WTC11 (cell line): Measurements from ENCODE around the gene ARHGEF39. TPM values are rescaled to one million over a fixed set of nuclear protein-coding genes. Genes with fewer than 3 reads are reported as not detected.

Experiments
- ATAC-seq: fragments of 200-7000 bp; cut with Tn5 transposase; 2 replicates; pipeline ENCODE4 v1.10.0; 2021; ENCODE audit warnings: mild to moderate bottlenecking, moderate library complexity
- CTCF ChIA-PET: fragments of 300-600 bp; sonication (Branson Sonifier 250); formaldehyde crosslinking; loops from one replicate; lab custom pipeline; 2021; ENCODE audit warnings: antibody characterized with exemption; lab: Charles Lee
- POLR2A ChIA-PET: fragments of 350-600 bp; sonication (Branson Sonifier 250); formaldehyde crosslinking; loops from one replicate; lab custom pipeline; 2021; ENCODE audit warnings: antibody characterized with exemption; lab: Charles Lee
- DNase-seq: peaks from one replicate; pipeline ENCODE4 v3.0.0; 2021; ENCODE audit warnings: low spot score
- H3K27ac Mint-ChIP-seq: 2 replicates; pipeline ENCODE4 v1.8.0; 2021; ENCODE audit warnings: mixed read lengths
- H3K27me3 Mint-ChIP-seq: 2 replicates; pipeline ENCODE4 v1.8.0; 2021; ENCODE audit warnings: low read depth, mild to moderate bottlenecking, moderate library complexity, mixed read lengths
- H3K36me3 Mint-ChIP-seq: 2 replicates; pipeline ENCODE4 v1.8.0; 2021; ENCODE audit warnings: mixed read lengths
- H3K4me1 Mint-ChIP-seq: 2 replicates; pipeline ENCODE4 v1.8.0; 2022; ENCODE audit warnings: mixed read lengths
- H3K4me3 Mint-ChIP-seq: 2 replicates; pipeline ENCODE4 v1.8.0; 2021; ENCODE audit warnings: mild to moderate bottlenecking, moderate library complexity, mixed read lengths
- H3K9me3 Mint-ChIP-seq: 2 replicates; pipeline ENCODE4 v1.8.0; 2021; ENCODE audit warnings: mixed read lengths
- AFF4 ChIP-seq: sonication (generic); formaldehyde crosslinking; IDR thresholded peaks from 2 replicates; pipeline ENCODE4 v1.8.1; 2023; ENCODE audit warnings: mild to moderate bottlenecking, missing genetic modification reagents, borderline replicate concordance
- CDX4 ChIP-seq: fragments of 250-450 bp; sonication (Bioruptor Pico); IDR thresholded peaks from 2 replicates; pipeline ENCODE4 v1.9.0; 2021; ENCODE audit warnings: moderate library complexity, mild to moderate bottlenecking, inconsistent platforms, borderline replicate concordance
- CREB1 ChIP-seq: sonication (generic); formaldehyde crosslinking; IDR thresholded peaks from 2 replicates; pipeline ENCODE4 v1.8.0; 2023; ENCODE audit warnings: mild to moderate bottlenecking, missing genetic modification reagents
- E2F5 ChIP-seq: sonication (generic); formaldehyde crosslinking; IDR thresholded peaks from 2 replicates; pipeline ENCODE4 v1.8.1; 2022; ENCODE audit warnings: mild to moderate bottlenecking, moderate library complexity, missing genetic modification reagents
- ESRRA ChIP-seq: sonication (generic); formaldehyde crosslinking; IDR thresholded peaks from 2 replicates; pipeline ENCODE4 v1.8.1; 2022; ENCODE audit warnings: mild to moderate bottlenecking, missing genetic modification reagents, borderline replicate concordance
- ETV6 ChIP-seq: sonication (generic); formaldehyde crosslinking; IDR thresholded peaks from 2 replicates; pipeline ENCODE4 v1.8.1; 2022; ENCODE audit warnings: mild to moderate bottlenecking, missing genetic modification reagents
- GABPB1 ChIP-seq: sonication (generic); formaldehyde crosslinking; IDR thresholded peaks from 2 replicates; pipeline ENCODE4 v1.8.1; 2023; ENCODE audit warnings: mild to moderate bottlenecking, missing genetic modification reagents
- HMGA2 ChIP-seq: fragments of 250-450 bp; sonication (Bioruptor Pico); IDR thresholded peaks from 2 replicates; pipeline ENCODE4 v1.4.0; 2021; ENCODE audit warnings: mild to moderate bottlenecking, moderate library complexity
- IRF2 ChIP-seq: sonication (generic); formaldehyde crosslinking; IDR thresholded peaks from 2 replicates; pipeline ENCODE4 v1.8.0; 2022; ENCODE audit warnings: low read depth, missing genetic modification reagents, borderline replicate concordance
- KAT7 ChIP-seq: sonication (generic); formaldehyde crosslinking; IDR thresholded peaks from 2 replicates; pipeline ENCODE4 v1.8.1; 2023; ENCODE audit warnings: missing genetic modification reagents, mild to moderate bottlenecking, borderline replicate concordance
- MXD4 ChIP-seq: fragments of 250-450 bp; sonication (Bioruptor Pico); IDR thresholded peaks from 2 replicates; pipeline ENCODE4 v1.8.0; 2021; ENCODE audit warnings: mild to moderate bottlenecking, moderate library complexity, borderline replicate concordance
- NFE2L1 ChIP-seq: sonication (generic); formaldehyde crosslinking; IDR thresholded peaks from 2 replicates; pipeline ENCODE4 v1.8.1; 2023; ENCODE audit warnings: missing genetic modification reagents
- NFYB ChIP-seq: sonication (generic); formaldehyde crosslinking; conservative IDR thresholded peaks from 2 replicates; pipeline ENCODE4 v1.8.0; 2022; ENCODE audit warnings: low read depth, missing genetic modification reagents
- NR2C2 ChIP-seq: sonication (generic); formaldehyde crosslinking; IDR thresholded peaks from 2 replicates; pipeline ENCODE4 v1.8.0; 2022; ENCODE audit warnings: mild to moderate bottlenecking, missing genetic modification reagents
- PRRX2 ChIP-seq: fragments of 250-450 bp; sonication (Bioruptor Pico); IDR thresholded peaks from 2 replicates; pipeline ENCODE4 v1.8.0; 2021; ENCODE audit warnings: mild to moderate bottlenecking
- RORB ChIP-seq: fragments of 250-450 bp; sonication (Bioruptor Pico); IDR thresholded peaks from 2 replicates; pipeline ENCODE4 v1.9.0; 2021; ENCODE audit warnings: mild to moderate bottlenecking
- SP1 ChIP-seq: sonication (generic); formaldehyde crosslinking; conservative IDR thresholded peaks from 2 replicates; pipeline ENCODE4 v1.8.1; 2022; ENCODE audit warnings: missing genetic modification reagents
- TP53 ChIP-seq: sonication (generic); formaldehyde crosslinking; IDR thresholded peaks from 2 replicates; pipeline ENCODE4 v1.8.1; 2023; ENCODE audit warnings: mild to moderate bottlenecking, missing genetic modification reagents
- USF1 ChIP-seq: sonication (generic); formaldehyde crosslinking; IDR thresholded peaks from 2 replicates; pipeline ENCODE4 v1.8.0; 2022; ENCODE audit warnings: mild to moderate bottlenecking, missing genetic modification reagents
- ZNF138 ChIP-seq: sonication (generic); formaldehyde crosslinking; conservative IDR thresholded peaks from 2 replicates; pipeline ENCODE4 v1.8.1; 2022; ENCODE audit warnings: mild to moderate bottlenecking, moderate library complexity, missing genetic modification reagents
- ZNF232 ChIP-seq: sonication (generic); formaldehyde crosslinking; IDR thresholded peaks from 2 replicates; pipeline ENCODE4 v1.8.0; 2022; ENCODE audit warnings: mild to moderate bottlenecking, missing genetic modification reagents
- ZNF532 ChIP-seq: fragments of 250-450 bp; sonication (Bioruptor Pico); IDR thresholded peaks from 2 replicates; pipeline ENCODE4 v1.9.0; 2021; ENCODE audit warnings: mild to moderate bottlenecking, borderline replicate concordance
- ZNF671 ChIP-seq: fragments of 250-450 bp; sonication (Bioruptor Pico); IDR thresholded peaks from 2 replicates; pipeline ENCODE4 v1.8.0; 2021; ENCODE audit warnings: mild to moderate bottlenecking
- total RNA-seq: library from RNA; stranded (reverse); gene quantifications from 3 replicates; pipeline ENCODE4 v1.2.3, GENCODE V29; 2021
- TF ChIP-seq, protein P1 (sequence below): sonication (generic); formaldehyde crosslinking; IDR thresholded peaks from 2 replicates; pipeline ENCODE4 v1.8.1; 2022; ENCODE audit warnings: mild to moderate bottlenecking, missing genetic modification reagents, moderate library complexity, borderline replicate concordance

Gene ARHGEF39
- total RNA-seq, 1 experiment from 2014 or later: 23.8 TPM

GRCh38 chr9:35700942-35701341, 35.9 kb upstream of the ARHGEF39 start (continued):
- no peak for TF ChIP-seq ZNF532 (CRISPR knock-in tag)
- TF ChIP-seq, protein P1, sequence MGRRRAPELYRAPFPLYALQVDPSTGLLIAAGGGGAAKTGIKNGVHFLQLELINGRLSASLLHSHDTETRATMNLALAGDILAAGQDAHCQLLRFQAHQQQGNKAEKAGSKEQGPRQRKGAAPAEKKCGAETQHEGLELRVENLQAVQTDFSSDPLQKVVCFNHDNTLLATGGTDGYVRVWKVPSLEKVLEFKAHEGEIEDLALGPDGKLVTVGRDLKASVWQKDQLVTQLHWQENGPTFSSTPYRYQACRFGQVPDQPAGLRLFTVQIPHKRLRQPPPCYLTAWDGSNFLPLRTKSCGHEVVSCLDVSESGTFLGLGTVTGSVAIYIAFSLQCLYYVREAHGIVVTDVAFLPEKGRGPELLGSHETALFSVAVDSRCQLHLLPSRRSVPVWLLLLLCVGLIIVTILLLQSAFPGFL (CRISPR knock-in tag): no peak
- TF ChIP-seq PRRX2 (CRISPR knock-in tag): no peak

DNA sequence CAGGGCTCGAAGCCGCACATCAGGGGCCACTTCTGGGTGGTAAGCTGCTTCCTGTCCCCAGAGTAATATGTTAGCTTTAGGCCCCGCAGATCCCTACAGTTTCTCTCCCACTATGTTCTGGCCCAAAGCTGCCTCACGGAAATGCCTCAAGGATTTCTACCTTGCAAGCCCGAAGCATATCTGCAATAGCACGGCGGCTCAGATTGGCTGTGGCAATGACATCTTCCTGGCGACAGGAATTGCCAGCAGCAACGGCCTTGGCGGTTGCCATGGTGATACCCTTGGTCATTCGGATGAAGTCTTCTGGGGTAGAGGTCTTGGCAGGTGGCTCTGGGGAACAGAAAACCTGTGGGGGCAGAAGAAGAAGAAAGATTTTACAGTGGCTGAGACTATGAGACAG, 35.0 kb upstream of the ARHGEF39 start:
- no peak overlapping the region for H3K4me3 Mint-ChIP-seq
- POLR2A ChIA-PET: no interaction called here

GRCh38 chr9:35698231-35698630, 33.2 kb upstream of the ARHGEF39 start:
- ChIA-PET CTCF (interaction anchor here (0.9 to 6.8 kb wide), 4 partner anchors 15 to 92 kb away, joined by 3 to 103 read pairs (median 16); partner anchors contain the start of genes ARHGEF39, CREB3 and TLN1), POLR2A (interaction anchor here (0.5 kb wide), 1 partner anchor 12 kb away, joined by 3 read pairs; no protein-coding TSS in a partner anchor)
- TF ChIP-seq NR2C2 (CRISPR knock-in tag): no peak
- TF ChIP-seq ZNF138: no peak
- TF ChIP-seq, protein P1 (CRISPR knock-in tag): no peak
- TF ChIP-seq USF1: no peak
- TF ChIP-seq KAT7 (CRISPR knock-in tag): no peak
- no peak for TF ChIP-seq ESRRA (CRISPR knock-in tag)
- TF ChIP-seq CREB1 (CRISPR knock-in tag): no peak
- TF ChIP-seq ETV6: no peak
- no peak for TF ChIP-seq NFE2L1 (CRISPR knock-in tag)
- TF ChIP-seq CDX4: no peak
- no peak for TF ChIP-seq NFYB (CRISPR knock-in tag)
- no peak for TF ChIP-seq AFF4 (CRISPR knock-in tag)
- TF ChIP-seq GABPB1 (CRISPR knock-in tag): no peak
- Mint-ChIP-seq H3K27me3 (no peaks in the 10 kb centered on the region), H3K4me1 (no peaks in the 10 kb centered on the region), H3K36me3 (peaks cover 20% of the 10 kb centered on the region), H3K9me3 (no peaks in the 10 kb centered on the region), H3K4me3 (no peak overlapping the region), H3K27ac (no peak overlapping the region)
- no peak for ATAC-seq
- no peak for DNase-seq

More for the DNA sequence above, 35.0 kb upstream of the ARHGEF39 start:
- no peaks in the 10 kb centered on the region for H3K4me1 Mint-ChIP-seq
- no peak for DNase-seq
- no peak for TF ChIP-seq IRF2 (CRISPR knock-in tag)
- no peak for TF ChIP-seq ZNF232
- no peak for TF ChIP-seq ZNF671 (CRISPR knock-in tag)
- no peak for TF ChIP-seq HMGA2 (CRISPR knock-in tag)
- no peak for TF ChIP-seq SP1 (CRISPR knock-in tag)
- no peak for TF ChIP-seq TP53 (CRISPR knock-in tag)
- TF ChIP-seq RORB: no peak
- TF ChIP-seq KAT7 (CRISPR knock-in tag): no peak
- no peak for TF ChIP-seq MXD4
- no peak for TF ChIP-seq E2F5 (CRISPR knock-in tag)
- TF ChIP-seq, all 79 proteins: peak for 0
- H3K27ac Mint-ChIP-seq: no peak overlapping the region
- peaks cover 37% of the 10 kb centered on the region for H3K36me3 Mint-ChIP-seq
- no peak for ATAC-seq
- no peaks in the 10 kb centered on the region for H3K9me3 Mint-ChIP-seq
- CTCF ChIA-PET: interaction anchor here (0.6 kb wide), 1 partner anchor 8 kb away, joined by 3 read pairs; no protein-coding TSS in a partner anchor
- H3K27me3 Mint-ChIP-seq: no peaks in the 10 kb centered on the region
